ENCODE data around the gene AGAP1.

DNA sequence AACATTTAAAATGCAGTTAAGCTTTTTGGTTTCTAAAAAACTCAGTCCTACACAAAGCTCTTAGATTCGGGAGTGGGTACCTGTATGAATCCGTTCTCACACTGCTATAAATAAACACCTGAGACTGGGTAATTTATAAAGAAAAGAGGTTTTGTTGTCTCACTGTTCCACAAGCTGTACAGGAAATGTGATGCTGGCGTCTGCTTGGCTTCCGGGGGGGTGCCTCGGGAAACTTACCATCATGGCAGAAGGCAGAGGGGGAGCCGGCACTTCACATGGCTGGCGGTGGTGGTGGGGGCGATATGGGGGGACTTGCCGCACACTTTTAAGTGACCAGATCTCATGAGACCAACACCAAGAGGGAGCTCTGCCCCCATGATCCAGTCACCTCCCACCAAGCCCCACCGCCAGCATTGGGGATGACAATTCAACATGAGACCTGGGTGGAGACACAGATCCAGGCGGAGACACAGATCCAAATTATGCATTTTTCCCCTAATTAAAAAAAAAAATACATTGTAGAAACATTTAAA is 451.8 kb downstream of the AGAP1 start:
- TF ChIP-seq, protein P1, sequence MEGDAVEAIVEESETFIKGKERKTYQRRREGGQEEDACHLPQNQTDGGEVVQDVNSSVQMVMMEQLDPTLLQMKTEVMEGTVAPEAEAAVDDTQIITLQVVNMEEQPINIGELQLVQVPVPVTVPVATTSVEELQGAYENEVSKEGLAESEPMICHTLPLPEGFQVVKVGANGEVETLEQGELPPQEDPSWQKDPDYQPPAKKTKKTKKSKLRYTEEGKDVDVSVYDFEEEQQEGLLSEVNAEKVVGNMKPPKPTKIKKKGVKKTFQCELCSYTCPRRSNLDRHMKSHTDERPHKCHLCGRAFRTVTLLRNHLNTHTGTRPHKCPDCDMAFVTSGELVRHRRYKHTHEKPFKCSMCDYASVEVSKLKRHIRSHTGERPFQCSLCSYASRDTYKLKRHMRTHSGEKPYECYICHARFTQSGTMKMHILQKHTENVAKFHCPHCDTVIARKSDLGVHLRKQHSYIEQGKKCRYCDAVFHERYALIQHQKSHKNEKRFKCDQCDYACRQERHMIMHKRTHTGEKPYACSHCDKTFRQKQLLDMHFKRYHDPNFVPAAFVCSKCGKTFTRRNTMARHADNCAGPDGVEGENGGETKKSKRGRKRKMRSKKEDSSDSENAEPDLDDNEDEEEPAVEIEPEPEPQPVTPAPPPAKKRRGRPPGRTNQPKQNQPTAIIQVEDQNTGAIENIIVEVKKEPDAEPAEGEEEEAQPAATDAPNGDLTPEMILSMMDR (IDR thresholded peaks at IDR 0.05): no peak
- no peak for TF ChIP-seq POLR2A (IDR thresholded peaks at IDR 0.05)
